HG03521 (cell line): Measurements from ENCODE around the gene MPHOSPH9.

Experiments
- ATAC-seq: cut with Tn5 transposase; IDR thresholded peaks from one replicate; pipeline ENCODE4 v1.9.1; 2021; ENCODE audit warnings: mild to moderate bottlenecking, moderate library complexity; ENCODE audit not compliant: unreplicated experiment

Gene MPHOSPH9

DNA sequence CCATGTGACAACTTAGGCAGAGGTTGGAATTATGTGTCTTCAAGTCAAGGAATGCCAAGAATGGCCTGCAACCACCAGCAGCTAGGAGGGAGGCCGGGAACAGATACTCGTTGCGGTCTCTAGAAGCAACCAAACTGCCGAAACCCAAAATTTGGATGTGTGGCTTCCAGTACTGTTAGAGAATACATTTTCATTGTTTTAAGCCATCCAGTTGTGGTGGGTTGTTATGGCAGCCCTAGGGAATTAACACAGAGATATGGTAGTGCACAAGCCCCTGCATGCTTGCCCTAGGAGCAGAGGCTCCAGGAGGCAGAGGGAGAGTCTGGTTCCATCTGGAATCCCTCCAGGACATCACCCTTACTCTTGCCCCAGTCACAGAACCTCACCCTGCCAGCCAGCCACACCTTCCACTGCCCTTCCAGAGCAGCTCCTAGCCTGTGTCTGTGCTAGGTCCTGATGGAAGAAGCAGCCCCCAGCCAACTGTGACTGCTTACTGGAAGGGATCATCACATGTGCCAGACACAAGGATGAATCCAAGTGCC lies 101.6 kb downstream of the MPHOSPH9 start:
- no peak for ATAC-seq

DNA sequence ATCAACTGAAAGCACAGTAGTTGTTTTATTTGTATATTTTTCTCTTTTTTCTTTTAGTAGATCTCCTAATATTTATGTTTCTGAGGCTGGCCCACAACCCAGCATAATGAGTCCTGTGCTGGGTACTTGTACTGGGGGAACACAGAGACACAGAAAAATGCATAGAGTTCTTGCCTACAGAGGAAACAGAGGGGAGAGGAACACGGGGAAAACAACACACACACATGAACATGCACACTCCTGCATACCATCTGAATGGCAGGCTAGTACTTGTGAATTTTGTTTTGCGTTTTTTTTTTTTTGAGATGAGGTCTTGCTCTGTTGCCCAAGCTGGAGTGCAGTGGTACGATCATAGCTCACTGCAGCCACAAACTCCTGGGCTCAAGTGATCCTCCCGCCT lies 103.3 kb downstream of the MPHOSPH9 start:
- no peak for ATAC-seq

DNA sequence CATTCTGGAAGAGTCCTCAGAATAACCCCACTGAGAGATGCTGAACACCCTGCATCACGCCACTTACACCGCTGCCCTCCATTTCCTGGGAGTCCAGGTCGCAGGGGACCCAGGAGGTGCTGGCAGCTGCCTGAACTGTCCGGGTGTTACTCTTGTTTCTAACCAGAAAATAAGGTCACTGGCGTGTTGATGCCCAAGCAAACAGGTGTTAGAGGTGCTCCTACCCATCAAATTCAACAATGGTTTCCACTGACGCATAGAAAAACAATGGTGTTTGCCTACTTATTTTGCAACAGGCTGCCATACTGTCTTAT lies 105.8 kb downstream of the MPHOSPH9 start:
- no peak for ATAC-seq

DNA sequence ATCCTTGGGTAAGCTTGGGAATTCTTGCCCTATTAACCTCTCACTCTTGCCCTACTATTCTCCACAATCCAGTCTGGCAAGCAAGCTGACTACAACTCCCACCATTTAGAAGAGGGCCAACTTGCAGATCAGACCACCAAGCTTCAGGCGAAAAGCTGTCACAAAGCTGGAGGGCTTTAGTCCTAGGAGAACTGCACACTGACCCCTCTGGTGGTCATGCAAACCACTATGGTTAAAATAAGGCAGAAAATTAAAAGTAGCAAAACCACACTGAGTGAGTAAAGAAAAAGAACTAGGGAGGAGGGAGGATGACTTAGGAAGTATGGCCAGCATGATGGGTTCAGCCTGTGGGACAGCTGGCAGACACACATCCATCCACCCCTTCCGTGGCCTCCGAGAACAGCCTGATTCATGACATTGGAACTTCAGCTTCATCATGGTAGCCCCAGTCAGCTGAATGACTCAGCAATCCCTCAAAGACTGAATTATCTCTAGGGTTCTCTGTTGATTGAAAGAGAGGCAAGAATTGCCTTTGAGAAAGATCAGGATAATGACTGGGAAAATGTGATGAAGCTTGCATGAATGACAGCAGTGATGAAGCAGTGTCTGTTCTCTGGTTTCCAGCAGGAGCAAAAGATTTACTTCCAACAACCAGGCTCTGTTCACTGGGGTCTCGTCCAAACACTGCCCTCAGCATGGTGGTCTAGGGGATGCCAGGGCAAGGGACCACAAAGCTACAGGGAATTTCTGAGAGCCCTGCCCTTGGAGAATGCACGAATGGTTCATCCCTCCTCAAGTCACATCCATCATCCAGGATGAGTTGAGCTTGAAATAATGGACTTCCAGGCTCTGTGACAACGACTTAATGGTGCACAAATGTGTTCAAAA lies 106.4 kb downstream of the MPHOSPH9 start:
- no peak for ATAC-seq

DNA sequence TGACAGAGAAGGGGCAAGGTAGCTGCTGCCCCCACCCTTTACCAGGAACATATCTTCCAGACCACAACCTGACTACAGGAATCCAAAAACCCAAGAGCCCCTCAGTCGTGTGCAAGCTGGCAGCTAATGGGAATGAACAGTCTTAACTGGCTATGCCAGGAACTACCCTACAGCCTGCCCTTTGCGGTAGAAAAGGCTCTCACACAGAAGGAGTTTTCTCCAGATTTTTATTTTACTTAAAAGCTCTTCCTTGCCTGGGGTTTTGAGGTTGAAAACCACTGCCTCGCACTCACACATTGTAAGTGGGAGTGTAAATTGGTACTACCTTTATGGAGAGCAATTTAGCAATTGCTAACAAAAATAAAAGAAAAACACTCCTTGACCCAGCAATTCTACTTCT lies 110.3 kb downstream of the MPHOSPH9 start:
- no peak for ATAC-seq

DNA sequence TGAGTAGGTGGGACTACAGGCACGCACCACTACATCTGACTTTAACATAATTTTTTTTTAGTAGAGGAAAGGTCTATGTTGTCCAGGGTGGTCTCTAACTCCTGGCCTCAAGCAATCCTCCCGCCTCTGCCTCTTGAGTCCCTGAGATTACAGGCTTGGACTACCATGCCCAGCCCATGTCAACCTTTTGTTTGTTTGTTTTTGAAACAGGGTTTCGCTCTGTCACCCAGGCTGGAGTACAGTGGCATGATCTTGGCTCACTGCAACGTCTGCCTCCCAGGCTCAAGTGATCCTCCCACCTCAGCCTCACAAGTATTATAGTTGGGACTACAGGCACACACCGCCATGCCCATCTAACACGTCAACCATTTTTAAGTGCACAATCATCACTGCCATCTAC lies 111.3 kb downstream of the MPHOSPH9 start:
- no peak for ATAC-seq

DNA sequence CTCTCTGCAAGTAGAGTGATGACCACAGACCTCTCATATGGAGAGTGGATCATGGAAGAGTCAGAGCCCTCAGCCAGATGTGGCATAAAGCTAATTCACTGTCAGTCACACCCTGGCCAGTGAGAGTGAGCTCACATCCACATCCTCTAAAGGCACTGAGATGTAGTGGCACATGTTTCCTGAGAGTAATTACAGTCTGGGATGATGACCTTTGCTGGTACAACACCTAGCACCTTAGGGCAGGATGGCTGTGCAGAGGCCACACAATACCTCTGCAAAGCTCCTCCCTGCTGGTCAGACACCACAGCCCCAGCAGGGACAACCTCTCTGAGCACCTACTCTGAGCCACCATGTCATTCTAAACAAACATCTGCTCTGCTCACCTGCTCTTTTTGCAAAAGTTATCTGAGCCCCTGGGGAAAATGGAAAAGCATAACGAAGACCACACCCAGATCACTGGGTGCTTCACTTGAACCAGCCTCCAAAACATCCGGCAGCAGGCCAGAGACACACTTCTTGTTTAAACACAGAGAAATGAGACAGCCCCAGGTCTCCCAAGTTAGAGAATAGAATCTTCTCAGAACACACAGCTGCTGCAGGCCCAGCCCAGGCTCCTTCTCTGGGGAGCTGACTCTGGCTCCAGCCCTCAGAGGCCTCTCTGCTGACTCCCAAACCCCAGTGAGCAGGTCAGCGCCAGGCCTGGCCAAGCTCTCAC lies 112.3 kb downstream of the MPHOSPH9 start:
- peak; percentile 11 for ATAC-seq

DNA sequence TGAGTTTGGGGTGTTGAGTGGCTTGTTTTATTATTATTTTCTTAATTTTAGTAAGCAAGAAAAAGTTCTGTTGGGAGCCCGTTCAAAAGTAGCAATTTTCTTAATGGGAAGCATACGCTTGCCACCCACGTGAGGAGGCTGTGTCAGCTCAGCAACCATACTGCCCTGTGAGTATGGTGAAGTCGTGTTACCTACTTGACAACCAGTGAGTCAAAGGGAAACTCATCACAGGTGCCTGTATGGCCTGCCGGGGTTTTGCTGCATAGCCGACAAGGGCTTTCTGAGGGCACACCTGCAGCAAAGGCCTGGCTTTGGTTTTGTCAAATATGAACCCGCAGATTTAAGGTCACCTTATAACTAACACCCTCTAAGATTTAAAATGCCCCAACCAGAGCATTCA lies 113.1 kb downstream of the MPHOSPH9 start:
- peak; percentile 67 for ATAC-seq

DNA sequence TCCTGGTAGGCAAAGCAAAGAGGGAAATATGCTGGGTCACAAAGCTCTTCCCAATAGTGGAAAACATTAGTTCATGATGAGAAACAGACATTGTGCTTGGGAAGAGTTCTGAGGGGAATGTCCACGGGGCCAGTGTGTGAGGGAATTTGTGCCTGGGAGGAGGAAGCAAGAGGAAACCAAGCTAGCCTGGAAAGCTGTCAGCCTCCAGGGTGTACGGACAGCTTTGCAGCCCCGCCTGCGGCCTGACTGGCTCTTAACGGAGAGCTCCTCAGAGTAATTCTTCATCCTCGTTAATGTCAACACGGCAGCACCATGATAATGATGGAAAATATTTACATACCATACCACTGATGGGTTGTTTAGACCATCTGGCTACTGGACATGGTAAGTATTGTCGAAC lies 114.4 kb downstream of the MPHOSPH9 start:
- no peak for ATAC-seq

DNA sequence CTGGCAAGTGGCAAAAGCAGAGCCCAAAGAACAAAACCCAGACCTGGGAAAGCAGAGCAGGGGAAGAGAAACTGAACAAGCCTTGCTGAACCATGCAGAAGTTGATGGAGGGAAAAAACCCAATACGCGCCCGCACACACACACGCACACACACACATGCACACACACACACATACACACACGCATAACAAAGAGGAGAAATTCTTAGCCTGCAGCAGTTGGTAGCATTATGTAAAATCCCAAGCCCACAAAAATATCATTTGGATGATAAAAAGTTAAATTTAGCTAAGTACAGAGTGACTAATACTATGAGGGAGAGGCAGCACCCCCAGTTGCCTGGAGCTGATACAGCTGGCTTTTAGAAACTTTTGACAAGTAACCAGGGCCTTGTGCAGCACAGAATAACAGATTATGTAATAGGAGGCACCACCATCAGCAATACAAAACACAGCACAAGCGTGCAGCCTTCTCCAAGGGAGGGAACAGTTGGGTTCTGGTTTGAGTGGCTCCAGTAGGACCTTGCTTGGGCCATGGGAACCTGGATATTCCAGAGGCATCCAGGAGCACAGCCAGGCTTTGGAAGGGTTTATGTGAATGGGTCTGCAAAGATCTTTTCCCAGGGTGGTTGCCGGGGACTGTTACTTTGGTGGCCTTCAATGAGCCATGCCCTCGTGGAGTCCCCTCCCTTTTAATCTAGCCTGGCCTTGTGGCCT lies 117.4 kb downstream of the MPHOSPH9 start:
- no peak for ATAC-seq

DNA sequence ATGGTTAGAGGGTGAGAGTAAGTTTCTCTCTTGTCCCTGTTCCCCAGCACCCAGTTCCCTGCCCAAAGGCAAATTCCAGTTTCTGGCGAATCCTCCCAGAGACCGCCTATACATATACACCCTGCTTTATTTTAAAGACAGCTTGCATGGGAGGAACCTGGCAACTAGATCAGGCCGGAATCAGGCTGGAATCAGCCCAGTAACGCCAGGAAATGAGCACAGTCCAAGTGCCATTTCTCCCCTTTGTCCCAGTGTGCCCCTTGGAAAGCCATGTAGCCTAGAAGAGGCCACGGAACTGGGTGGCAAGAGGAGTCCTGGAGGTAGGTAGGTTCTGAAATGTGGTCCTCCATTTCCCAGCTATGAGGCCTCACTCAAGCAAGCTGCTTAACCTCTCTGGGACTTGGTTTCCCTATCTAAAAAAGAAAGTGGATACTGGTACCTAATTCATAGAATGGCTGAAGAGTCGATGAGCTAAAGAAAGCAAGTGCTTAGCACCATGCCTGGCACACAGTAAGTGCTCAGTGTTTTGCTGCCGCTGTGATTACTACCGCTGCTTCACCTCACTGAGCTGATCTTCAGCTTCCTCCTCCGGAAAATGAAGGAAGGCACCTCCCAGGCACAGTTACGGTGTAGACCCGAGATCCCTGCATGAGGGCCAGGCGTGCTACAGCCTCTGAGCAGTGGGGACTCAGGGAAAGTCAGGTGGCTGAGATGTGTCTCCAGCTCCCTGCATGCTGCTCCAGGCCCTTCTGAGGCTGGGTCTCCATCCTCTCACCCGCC lies 118.4 kb downstream of the MPHOSPH9 start:
- no peak for ATAC-seq

DNA sequence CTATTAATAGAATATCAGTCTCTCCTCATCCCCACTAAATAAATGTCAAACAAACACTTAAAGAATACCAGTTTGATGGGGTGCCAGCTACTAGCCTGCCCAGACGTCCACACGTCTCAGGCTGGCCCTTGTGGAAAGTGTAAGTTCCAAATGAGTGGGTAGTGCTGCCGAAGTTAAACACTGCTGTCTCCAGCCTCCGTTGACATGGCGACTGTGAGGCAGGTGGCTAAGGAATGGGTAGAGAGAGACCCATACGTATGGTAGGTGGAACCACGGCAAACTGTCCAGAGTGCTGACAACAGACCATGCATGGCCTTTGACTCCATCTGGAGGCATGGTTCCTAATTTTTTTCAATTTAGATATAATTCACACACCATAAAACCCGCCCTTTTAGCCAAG lies 119.9 kb downstream of the MPHOSPH9 start:
- ATAC-seq, result no peak

DNA sequence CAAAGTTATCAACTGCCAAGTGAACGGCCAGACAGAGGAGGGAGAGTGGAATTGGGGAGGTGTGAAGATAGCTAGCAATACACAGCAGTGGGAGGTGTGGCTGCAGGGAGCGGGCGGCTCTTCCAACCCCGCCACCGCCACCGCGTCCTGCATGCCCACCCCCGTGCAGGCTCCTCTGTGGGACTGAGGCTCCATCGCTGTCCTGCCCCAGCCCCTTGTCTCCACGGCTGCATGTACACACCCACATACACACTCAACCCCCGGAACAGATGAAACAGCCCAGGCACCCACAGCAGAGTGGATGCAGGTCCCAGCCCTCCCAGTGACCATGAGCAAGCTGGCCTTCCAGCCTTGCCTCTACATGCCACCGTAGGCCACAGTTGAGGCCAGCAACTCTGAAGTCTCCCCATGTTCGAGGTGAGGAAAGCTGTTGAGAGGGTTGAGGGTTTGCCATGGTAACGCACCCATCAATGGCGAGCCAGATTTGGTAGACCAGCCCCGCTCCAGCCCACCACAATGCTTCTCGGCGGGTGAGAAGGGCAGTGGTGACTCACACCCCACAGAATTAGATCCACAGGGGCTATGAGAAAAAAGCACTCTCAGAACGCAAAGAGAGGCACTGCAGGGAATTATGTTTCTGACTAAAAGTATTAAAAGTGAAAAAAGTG lies 121.3 kb downstream of the MPHOSPH9 start:
- ATAC-seq, result no peak

DNA sequence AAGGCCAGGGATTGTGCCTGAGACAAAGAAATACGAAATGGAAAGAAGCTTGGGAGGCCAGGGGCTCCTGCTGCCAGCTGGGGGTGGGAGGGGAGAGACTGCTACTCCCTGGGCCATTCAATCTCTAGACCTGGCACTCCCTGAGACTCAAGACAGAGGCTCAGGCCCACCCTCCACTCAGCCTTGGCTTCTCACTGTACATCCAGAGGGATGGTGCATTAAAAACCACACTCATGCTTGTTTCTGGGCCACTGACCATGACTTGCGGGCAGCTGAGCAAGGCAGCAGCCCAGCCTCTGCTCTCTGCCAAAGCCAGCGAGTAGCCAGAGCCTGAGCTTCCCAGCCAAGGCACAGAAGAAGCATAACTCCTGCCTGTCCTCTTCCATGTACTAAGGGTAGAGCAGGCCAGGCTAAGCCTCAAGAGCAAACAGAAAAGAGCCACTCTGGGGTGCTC lies 123.6 kb downstream of the MPHOSPH9 start:
- no peak for ATAC-seq

DNA sequence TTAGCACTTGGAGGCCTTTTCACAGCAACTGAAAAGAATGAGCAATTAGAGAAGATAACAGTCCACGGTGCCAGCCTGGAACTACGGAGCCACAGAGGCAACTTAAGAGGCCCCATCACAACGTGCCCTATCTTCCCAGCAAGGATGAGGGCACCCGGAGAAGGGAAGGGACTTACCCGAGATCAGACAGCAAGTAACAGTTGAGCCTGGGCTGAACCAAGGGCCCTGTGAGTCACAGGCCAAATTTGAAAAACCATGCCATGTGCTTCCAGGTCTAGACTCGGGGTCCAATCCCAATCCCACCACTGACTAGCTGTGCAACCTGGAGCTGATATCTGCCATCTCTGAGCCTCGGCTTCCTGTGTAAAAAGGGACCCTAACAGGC lies 124.3 kb downstream of the MPHOSPH9 start:
- ATAC-seq, result no peak

DNA sequence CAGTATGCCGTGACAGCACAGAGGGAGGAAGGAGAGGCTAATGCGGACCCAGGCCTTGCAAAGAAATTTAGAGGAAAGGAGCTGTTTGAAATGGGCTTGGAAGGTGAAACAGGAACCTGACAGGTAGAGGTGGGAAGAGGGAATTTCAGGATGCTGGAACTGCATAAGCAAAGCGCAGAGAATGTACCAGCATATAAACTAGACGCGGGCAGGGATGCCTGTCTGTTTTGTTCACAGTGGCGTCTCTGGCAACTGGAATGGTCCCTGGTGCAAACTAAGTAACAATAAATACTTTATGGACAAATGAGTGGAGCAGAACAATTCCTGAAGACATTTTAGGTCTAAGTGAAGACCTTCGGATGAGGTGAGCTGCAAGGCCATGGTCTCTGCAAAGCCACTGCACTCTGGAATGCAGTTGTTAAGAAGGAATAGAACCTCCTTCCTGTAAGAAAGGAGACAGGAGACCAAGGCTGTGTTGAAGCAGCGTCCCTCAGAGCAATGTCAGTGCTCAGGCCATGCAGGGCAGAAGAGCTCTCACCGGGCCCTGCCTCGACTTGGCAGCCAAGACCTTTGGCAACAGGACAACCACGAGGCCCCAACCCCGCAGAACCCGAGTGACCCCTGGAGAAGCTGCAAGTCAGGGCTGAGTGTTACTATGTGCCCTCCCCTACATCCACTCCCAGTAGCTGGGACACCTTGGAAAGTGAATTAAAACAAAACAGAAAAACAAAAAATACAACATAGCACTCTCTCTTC lies 124.8 kb downstream of the MPHOSPH9 start:
- ATAC-seq, result no peak

DNA sequence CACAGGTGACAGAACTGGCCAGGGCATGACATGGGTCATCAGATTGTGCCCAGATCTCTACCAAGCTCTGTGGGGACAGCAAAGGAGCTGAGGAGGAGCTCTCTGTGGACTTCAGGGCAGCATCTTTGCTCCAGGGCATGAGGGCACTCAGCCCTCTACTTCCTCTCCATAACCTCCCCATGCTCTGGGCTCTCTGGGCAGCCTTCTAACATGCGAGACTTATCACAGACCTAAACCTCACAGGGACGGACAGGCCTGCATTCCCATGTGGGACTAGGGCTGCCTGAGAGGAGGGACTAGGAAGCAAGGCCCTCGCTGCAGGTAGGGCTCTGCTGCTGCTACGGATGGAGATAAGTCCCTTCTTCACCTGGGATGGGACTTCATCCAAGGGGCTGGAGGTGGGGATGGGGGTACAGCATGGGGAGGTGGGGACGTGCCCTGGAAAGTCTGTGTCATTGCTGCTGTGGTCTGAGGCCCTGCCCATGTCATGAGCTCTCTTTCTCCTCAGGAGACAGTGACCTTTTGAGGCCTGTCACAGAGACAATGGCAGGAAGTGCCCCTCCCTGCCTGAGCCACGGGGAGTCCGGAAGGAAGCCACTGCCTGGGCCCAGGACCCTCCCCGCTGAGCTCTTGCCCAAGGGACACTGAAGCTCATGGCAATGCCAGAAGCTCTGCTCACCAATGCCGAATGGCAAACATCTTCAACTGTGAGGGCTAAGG lies 126.1 kb downstream of the MPHOSPH9 start:
- no peak for ATAC-seq

DNA sequence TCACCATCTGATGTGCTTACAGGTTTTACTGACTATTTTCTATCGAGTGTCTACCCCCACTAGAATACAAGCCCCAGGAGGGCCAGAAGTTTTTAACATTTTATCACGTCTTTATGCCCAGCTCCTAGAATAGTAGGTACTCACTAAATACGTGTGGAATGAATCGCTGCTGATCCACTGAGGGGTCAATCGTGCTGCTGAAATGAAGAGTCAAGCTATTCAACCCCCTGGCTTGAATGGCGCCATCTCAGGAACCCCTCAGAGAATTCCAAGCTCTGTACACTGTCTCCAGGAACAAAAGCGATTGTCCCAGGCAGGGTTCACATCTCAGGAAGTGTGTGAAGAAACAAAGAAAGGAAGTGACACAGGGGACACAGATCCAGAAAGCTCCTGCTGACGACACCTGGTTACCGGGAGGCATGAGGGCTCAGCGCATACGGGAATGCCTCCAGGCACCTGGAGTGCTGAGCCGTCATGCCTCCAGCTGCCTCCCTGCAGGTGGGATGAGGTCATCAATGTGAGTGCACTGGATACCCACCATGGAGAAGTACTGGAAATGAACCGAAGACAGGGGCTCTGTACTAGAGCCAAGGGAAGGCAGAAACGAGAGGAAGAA lies 127.6 kb downstream of the MPHOSPH9 start:
- no peak for ATAC-seq
